ENCODE results near the gene TMEM271.
"Not testable (repeated sequence)": the region's sequence is repeated elsewhere in the genome, so short reads cannot be mapped to it uniquely, and the experiment has no call there.

The TMEM271 gene

GRCh38 chr4:609400-610050 lies 33.4 kb upstream of the TMEM271 start:
- no peak for DNase-seq

- no peak for DNase-seq
Observed at GRCh38 chr4:608236-608635, 32.1 kb upstream of the TMEM271 start.

- no peak for DNase-seq
Observed at GRCh38 chr4:605702-606425, 29.8 kb upstream of the TMEM271 start.

- DNase-seq = no peak
Observed at GRCh38 chr4:604131-604530, 28.0 kb upstream of the TMEM271 start.

- no peak for DNase-seq
Observed at GRCh38 chr4:602559-602942, 26.5 kb upstream of the TMEM271 start.

GRCh38 chr4:601612-602558 lies 25.8 kb upstream of the TMEM271 start:
- no peak for DNase-seq

GRCh38 chr4:600850-601515 lies 24.9 kb upstream of the TMEM271 start:
- DNase-seq = no peak

GRCh38 chr4:600166-600565 lies 24.1 kb upstream of the TMEM271 start:
- no peak for DNase-seq

- no peak for DNase-seq
Observed at GRCh38 chr4:598925-599324, 22.8 kb upstream of the TMEM271 start.

- DNase-seq = no peak
Observed at GRCh38 chr4:592825-593520, 16.9 kb upstream of the TMEM271 start.

- not testable (repeated sequence) for DNase-seq
Observed at GRCh38 chr4:592178-592577, 16.1 kb upstream of the TMEM271 start.

GRCh38 chr4:590313-590841 lies 14.3 kb upstream of the TMEM271 start:
- no peak for DNase-seq

- no peak for DNase-seq
Observed at GRCh38 chr4:589219-589963, 13.3 kb upstream of the TMEM271 start.

- DNase-seq = no peak
Observed at GRCh38 chr4:588351-588849, 12.3 kb upstream of the TMEM271 start.

GRCh38 chr4:587671-588350 lies 11.7 kb upstream of the TMEM271 start:
- DNase-seq = no peak

GRCh38 chr4:583820-584219 lies 7.7 kb upstream of the TMEM271 start:
- no peak for DNase-seq

- no peak for DNase-seq
Observed at GRCh38 chr4:581753-582361, 5.8 kb upstream of the TMEM271 start.

GRCh38 chr4:581181-581580 lies 5.1 kb upstream of the TMEM271 start:
- DNase-seq = no peak

- DNase-seq = no peak
Observed at GRCh38 chr4:579543-580175, 3.6 kb upstream of the TMEM271 start.
